NCI-H2227 (cell line): ENCODE measurements around the gene KIAA0930.

Source experiments
- DNase-seq: peaks from one replicate; lab custom pipeline; 2025; ENCODE audit not compliant: unreplicated experiment; lab: John Stamatoyannopoulos, UW

The KIAA0930 gene

GRCh38 chr22:45185718-45186514 lies 54.8 kb downstream of the KIAA0930 start:
- DNase-seq = no peak

GRCh38 chr22:45183974-45184373 lies 56.7 kb downstream of the KIAA0930 start:
- DNase-seq = no peak

- DNase-seq = no peak
These were observed 58.9 kb downstream of the KIAA0930 start for GRCh38 chr22:45181766-45182165.

- no peak for DNase-seq
These were observed 59.5 kb downstream of the KIAA0930 start for GRCh38 chr22:45181240-45181639.

- no peak for DNase-seq
These were observed 60.5 kb downstream of the KIAA0930 start for GRCh38 chr22:45180146-45180679.

DNA sequence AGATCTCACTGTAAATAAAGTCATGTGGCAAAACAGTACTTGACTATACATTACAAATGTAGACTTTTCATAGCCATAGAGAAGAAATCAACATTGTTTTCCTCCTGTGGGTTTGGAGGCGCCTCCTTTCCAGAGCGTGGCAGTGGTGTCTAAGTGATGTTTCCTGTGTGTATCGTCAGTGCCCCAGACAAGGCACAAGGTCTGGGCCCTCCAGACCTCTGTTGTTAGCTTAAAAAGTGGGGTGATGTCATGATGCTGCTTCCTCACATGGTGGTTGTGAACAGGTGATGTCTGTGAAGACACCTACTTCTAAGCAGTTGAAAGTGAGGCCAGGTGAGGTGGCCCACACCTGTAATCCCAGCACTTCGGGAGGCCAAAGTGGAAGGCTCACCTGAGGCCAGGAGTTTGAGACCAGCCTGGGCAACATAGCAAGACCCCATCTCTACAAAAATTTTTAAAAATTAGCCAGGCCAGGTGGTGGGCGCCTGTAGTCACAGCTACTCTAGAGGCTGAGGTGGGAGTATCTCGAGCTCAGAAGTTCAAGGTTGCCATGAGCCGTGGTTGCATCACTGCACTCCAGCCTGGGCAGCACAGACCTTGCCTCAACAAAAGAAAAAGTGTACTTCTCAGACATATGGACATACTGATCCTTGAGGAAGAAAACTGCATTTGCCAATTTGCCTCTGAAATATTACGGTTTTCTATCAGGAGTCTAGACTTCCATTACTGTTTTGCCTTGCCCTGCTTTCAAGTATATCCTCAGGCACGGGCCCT lies 61.2 kb downstream of the KIAA0930 start:
- no peak for DNase-seq

GRCh38 chr22:45172881-45173585 lies 67.7 kb downstream of the KIAA0930 start:
- no peak for DNase-seq

DNA sequence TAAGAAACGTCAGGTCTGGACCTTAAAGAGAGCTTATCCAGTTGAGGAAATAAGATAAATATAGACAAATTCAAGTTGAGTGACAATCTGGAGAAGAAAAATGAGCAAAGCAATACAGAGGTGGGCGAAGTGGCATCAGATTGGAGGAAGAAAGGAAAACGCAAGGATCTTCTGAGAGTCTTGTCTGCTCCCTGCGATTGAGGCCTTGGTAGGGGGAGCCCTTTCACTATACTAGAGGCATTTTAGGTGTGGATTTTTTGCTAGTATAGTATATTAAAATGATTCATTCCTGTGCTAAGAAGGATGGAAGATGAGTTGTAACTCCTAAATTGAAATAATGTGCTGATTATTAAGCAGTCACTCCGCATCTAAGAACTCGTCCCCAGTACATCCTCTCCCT lies 68.9 kb downstream of the KIAA0930 start:
- DNase-seq = no peak

- DNase-seq = no peak
These were observed 70.9 kb downstream of the KIAA0930 start for GRCh38 chr22:45169591-45170466.

DNA sequence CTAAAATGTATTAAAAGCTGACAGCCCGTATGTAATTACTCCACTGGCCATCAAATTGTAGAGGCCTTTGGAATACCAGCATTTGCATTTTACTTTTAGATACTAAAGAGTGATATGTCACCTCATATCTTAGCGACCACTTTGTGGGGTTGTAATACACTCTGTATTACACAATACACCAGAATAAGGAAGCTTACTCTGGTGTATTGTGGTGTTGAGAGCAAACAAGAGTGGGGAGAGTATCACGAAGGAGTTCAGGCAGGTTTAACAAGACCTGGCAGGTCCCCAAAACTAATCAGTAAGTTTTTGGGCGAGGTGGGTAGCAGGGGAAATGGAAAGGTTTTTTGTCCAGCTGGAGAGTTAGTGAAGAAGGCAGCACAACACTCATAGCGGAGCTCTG lies 73.8 kb downstream of the KIAA0930 start:
- no peak for DNase-seq

- DNase-seq = peak; percentile 29
These were observed 76.2 kb downstream of the KIAA0930 start for GRCh38 chr22:45164270-45165088.

DNA sequence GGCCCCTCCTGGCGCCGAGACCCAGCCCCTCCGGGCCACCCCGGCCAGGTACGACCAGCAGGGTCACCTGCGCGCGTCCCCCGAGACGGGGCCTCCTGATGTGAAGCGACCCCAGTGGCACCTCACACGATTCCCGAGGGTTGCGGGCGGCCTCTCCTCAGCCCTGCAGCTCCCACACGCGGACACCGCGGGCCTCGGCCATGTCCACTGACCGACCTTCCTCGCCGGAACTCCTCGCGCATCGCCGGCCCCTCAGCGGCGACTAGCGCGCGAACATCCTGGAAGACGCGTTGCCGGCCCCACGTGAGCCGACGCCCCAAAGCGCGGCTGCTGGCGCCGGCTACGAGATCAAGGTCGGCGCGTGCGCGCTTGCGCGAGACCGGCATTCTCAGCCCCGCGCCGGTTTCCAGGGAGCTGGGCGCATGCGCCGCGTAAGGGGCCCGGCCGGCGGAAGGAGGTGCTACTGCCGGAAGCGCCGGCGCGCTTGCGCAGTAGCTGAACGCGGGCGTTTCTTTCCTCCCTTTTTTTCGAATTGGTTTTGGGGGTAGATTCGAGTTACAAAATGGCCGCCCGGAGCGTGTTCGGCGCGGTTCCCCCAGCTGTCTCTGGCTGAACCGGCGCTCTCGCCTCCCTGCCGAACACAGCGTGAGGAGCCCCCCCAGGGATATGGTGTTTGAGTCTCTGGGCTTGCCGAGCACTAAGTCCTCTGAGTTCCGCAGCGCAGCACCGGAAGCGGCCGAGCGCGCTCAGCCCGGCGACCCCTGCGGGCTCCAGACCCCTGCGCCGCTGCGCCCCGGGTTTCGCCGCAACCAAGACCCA lies 77.0 kb downstream of the KIAA0930 start, which contains the start of gene NUP50:
NUP50 (plus strand) TSS at position 475 of the 819 bp plus-strand sequence. CDS start 4,253 bp downstream, outside the sequence.
- peak; percentile 96 for DNase-seq

DNA sequence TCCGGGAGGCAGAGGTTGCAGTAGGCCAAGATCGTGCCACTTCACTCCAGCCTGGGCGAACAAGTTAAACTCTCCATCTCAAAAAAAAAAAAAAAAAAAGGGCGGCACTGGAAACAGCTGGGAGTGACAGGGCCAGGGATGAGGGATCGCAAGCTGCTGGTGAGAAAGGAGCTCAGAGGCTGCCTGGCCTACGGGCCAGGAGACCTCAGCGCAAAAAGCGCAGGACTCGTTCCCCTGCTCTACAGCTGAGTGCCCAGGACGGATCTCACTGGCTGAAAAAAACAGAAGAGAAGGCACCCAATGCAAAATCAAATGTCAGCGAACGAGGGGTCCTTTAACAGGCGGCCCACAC lies 77.6 kb downstream of the KIAA0930 start:
- DNase-seq = peak; percentile 19

DNA sequence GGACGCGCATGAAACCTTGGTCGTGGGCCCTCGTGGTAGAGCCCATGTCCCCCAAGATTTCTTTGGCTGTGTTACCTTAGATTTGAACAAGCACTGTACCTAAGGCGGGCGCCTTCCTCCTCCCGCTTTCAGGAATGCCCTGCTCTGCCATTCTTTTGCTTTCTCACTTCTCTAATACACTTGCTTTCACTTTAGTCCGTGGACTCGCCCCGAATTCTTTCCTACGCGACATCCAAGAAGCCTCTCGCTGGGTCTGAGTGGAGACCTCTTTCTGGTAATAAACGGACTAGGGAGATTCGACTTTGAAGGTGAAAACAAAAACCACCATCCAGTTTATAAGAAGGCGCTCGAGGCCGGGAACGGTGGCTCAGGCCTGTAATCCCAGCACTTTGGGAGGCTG lies 78.2 kb downstream of the KIAA0930 start:
- peak; percentile 22 for DNase-seq

GRCh38 chr22:45159652-45160462 lies 80.8 kb downstream of the KIAA0930 start:
- no peak for DNase-seq

GRCh38 chr22:45157907-45158306 lies 82.8 kb downstream of the KIAA0930 start:
- DNase-seq = no peak

DNA sequence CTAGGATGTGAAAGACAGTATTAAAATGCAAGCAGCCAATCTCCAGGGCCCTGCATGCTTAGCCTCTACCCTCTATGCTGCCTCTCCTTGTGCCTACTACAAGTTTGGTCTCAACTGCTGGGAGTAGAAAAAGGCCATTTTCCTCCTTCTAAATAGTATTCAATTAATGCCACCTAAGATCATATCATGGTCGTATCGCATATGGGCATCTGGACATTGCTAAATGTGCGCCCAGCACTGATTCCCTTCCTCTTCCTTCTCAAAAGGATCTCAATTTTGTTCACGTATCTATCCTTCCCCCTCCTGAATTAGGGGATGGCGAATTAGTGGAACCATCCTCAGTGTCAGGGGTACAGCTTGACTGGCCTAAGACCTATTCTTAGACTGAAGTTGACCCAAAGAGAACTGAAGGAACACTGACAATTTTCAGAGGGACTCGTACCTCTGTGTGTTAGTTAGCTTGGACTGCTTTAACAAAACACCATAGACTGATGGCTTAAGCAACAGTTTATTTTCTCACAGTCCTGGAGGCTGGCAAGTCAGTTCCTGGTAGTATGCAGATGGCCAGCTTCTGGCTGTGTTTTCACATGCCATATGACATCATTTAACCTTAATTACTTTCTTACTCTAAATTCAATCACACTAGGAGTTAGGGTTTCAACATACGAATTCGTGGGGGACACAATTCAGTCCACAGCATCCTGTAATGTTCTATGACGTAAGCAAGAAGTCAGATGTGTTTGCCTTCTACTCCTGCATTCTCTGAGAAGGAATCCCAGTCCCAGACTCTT lies 85.4 kb downstream of the KIAA0930 start:
- DNase-seq = no peak
